Measurements from ENCODE around the gene KLHL29. TPM values are rescaled to one million over a fixed set of nuclear protein-coding genes. Genes with fewer than 3 reads are reported as not detected.
A peak's percentile ranks its signal among the peaks of the same experiment; 100 is the strongest.

Gene KLHL29
- total RNA-seq, 1 donor from 2014 or later: 8.4 TPM

- TF ChIP-seq CTCF (conservative IDR thresholded peaks at IDR 0.05): no peak
- H3K4me1 Mint-ChIP-seq: peaks cover 26% of the 10 kb centered on the region
- H3K27ac Mint-ChIP-seq (ENCODE audit: unreplicated experiment): no peak overlapping the region
- no peak overlapping the region for H3K4me3 Mint-ChIP-seq
- H3K27me3 Mint-ChIP-seq (ENCODE audit: low read depth): no peaks in the 10 kb centered on the region
- no peaks in the 10 kb centered on the region for H3K9me3 Mint-ChIP-seq
- DNase-seq (ENCODE audit: low read depth, low spot score): no peak
- no peaks in the 10 kb centered on the region for H3K36me3 Mint-ChIP-seq (ENCODE audit: low read depth)
These were observed 199.2 kb downstream of the KLHL29 start for GRCh38 chr2:23584054-23584745.

DNA sequence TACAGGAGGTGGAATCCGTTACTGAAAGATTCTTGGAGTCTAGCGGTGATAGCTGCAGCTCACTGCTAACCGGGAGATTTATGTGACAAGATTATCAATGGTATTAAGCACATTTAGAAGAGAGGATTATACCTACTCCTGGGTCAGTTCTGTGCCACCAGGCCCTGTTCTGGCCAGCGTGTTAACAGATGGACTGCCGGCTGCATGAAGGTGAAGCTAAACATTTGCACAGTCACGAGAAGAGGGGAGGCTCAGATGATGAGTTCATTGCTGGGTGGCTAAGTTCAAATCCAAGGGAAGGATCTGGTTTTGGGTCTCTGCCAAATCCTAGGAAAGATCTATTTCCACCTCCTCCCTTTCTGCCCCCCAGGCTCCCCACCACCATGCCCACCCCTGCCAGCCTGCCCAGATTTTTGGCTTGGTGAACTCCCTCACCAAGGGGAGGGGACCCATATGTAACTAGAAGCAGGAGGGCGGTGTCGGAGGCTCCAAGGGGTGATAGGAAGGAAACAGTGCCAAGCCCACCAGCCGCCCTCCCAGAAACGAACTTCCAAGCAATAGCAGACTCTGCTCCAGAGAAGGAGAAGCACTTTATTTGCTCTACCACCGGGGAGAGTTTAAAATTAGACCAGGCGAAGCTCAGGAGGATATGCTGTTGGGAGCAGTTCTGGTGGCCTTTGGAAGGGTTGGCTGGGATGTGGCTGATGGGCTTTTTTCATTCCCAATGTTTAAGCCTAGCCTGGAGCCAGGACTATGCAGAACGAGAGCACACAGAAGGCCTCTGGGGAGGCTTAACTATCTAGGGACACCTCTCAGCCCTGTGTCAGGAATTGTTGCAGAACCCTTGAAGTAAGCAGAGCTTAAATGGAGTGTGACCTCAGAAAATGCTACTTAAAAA, 200.5 kb downstream of the KLHL29 start:
- Mint-ChIP-seq H3K4me1 (peaks cover 34% of the 10 kb centered on the region), H3K36me3 (ENCODE audit: low read depth) (no peaks in the 10 kb centered on the region), H3K9me3 (no peaks in the 10 kb centered on the region), H3K27me3 (ENCODE audit: low read depth) (no peaks in the 10 kb centered on the region), H3K4me3 (no peak overlapping the region), H3K27ac (ENCODE audit: unreplicated experiment) (no peak overlapping the region)
- TF ChIP-seq CTCF (conservative IDR thresholded peaks at IDR 0.05): no peak
- no peak for DNase-seq (ENCODE audit: low read depth, low spot score)

DNA sequence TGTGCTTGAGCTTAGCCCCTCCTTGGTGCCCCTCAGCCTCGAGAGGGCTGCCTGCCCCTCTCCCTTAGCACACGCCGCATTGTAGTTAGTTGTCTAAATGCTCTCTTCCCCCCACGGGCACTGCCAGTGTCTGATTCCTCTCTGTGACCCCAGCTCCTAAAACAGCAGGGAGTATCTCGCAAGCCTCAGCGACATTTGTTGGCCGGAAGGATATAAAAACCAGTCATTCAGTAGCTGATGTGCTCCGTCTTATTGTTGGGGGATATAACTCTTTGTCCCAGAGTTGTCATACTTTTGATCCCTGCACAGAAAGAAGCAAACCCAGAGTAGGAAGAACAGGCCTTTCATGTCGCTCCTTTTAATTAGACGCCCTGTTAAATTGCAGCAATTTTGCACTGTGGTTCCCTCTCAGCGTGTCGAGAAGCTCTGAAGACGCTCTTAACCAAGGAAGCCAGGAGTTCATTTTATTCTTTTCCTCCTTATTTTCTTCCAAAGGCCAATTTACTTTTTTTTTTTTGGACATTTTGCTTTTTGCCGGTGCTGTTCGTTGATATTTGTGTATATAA, 201.8 kb downstream of the KLHL29 start:
- Mint-ChIP-seq H3K27ac (ENCODE audit: unreplicated experiment) (peak overlapping the region; percentile 92), H3K4me3 (peak overlapping the region; percentile 23), H3K27me3 (ENCODE audit: low read depth) (no peaks in the 10 kb centered on the region), H3K9me3 (no peaks in the 10 kb centered on the region), H3K4me1 (peaks cover 46% of the 10 kb centered on the region), H3K36me3 (ENCODE audit: low read depth) (no peaks in the 10 kb centered on the region)
- TF ChIP-seq CTCF (conservative IDR thresholded peaks at IDR 0.05): no peak
- no peak for DNase-seq (ENCODE audit: low read depth, low spot score)

DNA sequence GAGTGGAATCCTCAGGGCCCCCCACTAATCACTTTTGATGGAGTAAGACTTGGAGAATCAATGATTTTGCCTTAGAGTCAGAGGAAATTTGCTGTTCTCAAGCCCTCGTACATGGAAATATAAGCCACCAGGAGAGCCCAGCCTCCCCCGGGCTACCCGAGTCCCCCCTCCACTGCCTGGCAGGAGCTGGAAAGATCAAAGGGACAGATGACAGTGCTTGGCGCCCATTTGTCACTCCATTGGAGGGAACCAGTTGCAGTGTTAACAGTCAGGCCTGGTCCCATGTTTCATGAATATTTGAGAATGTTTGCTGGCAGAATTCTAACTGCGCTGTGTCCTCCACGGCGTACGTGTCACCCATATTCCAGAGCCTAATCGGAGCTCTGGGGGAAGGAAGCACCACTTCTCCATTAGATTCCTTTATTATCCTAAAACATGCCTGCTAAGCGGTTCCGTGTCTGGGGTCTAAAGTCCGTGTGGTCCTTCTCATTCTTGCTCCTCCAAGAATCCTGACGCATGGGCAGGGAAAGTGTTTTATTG, 202.4 kb downstream of the KLHL29 start:
- no peaks in the 10 kb centered on the region for H3K36me3 Mint-ChIP-seq (ENCODE audit: low read depth)
- DNase-seq (ENCODE audit: low read depth, low spot score): no peak
- no peaks in the 10 kb centered on the region for H3K9me3 Mint-ChIP-seq

More for the DNA sequence above, 202.4 kb downstream of the KLHL29 start:
- peaks cover 46% of the 10 kb centered on the region for H3K4me1 Mint-ChIP-seq
- H3K4me3 Mint-ChIP-seq: peak overlapping the region; percentile 23
- peak overlapping the region; percentile 92 for H3K27ac Mint-ChIP-seq (ENCODE audit: unreplicated experiment)
- H3K27me3 Mint-ChIP-seq (ENCODE audit: low read depth): no peaks in the 10 kb centered on the region
- no peak for TF ChIP-seq CTCF (conservative IDR thresholded peaks at IDR 0.05)
